MM.1S (cell line): ENCODE measurements around the gene S100A4.

ENCODE experiments used
- CTCF ChIP-seq: fragments of 300-600 bp; sonication (generic); IDR thresholded peaks from 2 replicates; pipeline ENCODE4 v1.5.1; 2016; ENCODE audit warnings: antibody characterized with exemption, low read length, mixed read lengths
- EZH2 ChIP-seq: fragments of 300-600 bp; sonication (generic); optimal IDR thresholded peaks from 2 replicates; pipeline ENCODE3; 2017; ENCODE audit warnings: low read depth, mild to moderate bottlenecking, antibody characterized with exemption, low read length, mixed read lengths

GRCh38 chr1:153569465-153569864 is 23.9 kb upstream of the S100A4 start:
- TF ChIP-seq CTCF (no peak), EZH2 (no peak)
